IMR-90 (cell line): ENCODE results near the gene PCDH19. TPM values are rescaled to one million over a fixed set of nuclear protein-coding genes. Genes with fewer than 3 reads are reported as not detected.

Experiments used
- ATAC-seq: fragments of 200-7000 bp; cut with Tn5 transposase; 2 replicates; pipeline ENCODE4 v1.9.1; 2020; ENCODE audit warnings: low read depth, mild to moderate bottlenecking, moderate library complexity
- BruUV-seq: library from RNA; stranded (reverse); fragments of 400-500 nt; replicated peaks from 2 replicates; lab custom pipeline; 2021; lab: Mats Ljungman, UMichigan
- CTCF ChIA-PET: fragments of 300-600 bp; formaldehyde crosslinking; extraction: SDS; loops from one replicate; lab custom pipeline; 2021; ENCODE audit warnings: antibody characterized with exemption; lab: Yijun Ruan, JAX
- POLR2A ChIA-PET: fragments of 300-600 bp; sonication (Branson Sonifier 250); formaldehyde crosslinking; loops from one replicate; lab custom pipeline; 2022; ENCODE audit warnings: antibody characterized with exemption; ENCODE audit not compliant: unreplicated experiment; lab: Charles Lee
- DNase-seq: peaks from one replicate; pipeline ENCODE4 v3.0.0; 2013
- H2AFZ ChIP-seq: replicated peaks from 2 replicates; pipeline ENCODE3; 2013; ENCODE audit warnings: low read length, mild to moderate bottlenecking; ENCODE audit not compliant: poor library complexity
- H2AK5ac ChIP-seq: 2 replicates; pipeline ENCODE4 v1.6.1; 2013; ENCODE audit warnings: low read depth, low read length, inconsistent platforms
- H2AK9ac ChIP-seq: replicated peaks from 2 replicates; pipeline ENCODE3; 2013; ENCODE audit warnings: mild to moderate bottlenecking, low read depth, low read length, moderate library complexity; ENCODE audit not compliant: poor library complexity
- H2BK120ac ChIP-seq: 2 replicates; pipeline ENCODE4 v1.6.1; 2013; ENCODE audit warnings: low read depth, low read length, inconsistent platforms
- H2BK15ac ChIP-seq: 3 replicates; pipeline ENCODE4 v1.6.1; 2013; ENCODE audit warnings: low read depth, low read length, inconsistent platforms
- H2BK20ac ChIP-seq: 2 replicates; pipeline ENCODE4 v1.6.1; 2013; ENCODE audit warnings: low read depth, mild to moderate bottlenecking, inconsistent platforms, low read length, moderate library complexity
- H2BK5ac ChIP-seq: 2 replicates; pipeline ENCODE4 v1.6.1; 2013; ENCODE audit warnings: mild to moderate bottlenecking, low read depth, low read length, inconsistent platforms; ENCODE audit not compliant: poor library complexity, severe bottlenecking
- H3K14ac ChIP-seq: replicated peaks from 2 replicates; pipeline ENCODE4 v1.6.1; 2013; ENCODE audit warnings: low read depth, low read length, inconsistent platforms
- H3K18ac ChIP-seq: 2 replicates; pipeline ENCODE4 v1.6.1; 2013; ENCODE audit warnings: low read depth, low read length, control low read depth
- H3K23ac ChIP-seq: 2 replicates; pipeline ENCODE4 v1.6.1; 2013; ENCODE audit warnings: low read depth, low read length, inconsistent platforms
- H3K27ac ChIP-seq: 2 replicates; pipeline ENCODE4 v1.5.1; 2013; ENCODE audit warnings: mild to moderate bottlenecking, control low read depth, low read length; ENCODE audit not compliant: insufficient read depth
- H3K27me3 ChIP-seq: 2 replicates; pipeline ENCODE4 v1.6.1; 2013; ENCODE audit warnings: low read length; ENCODE audit not compliant: control insufficient read depth, insufficient read depth
- H3K36me3 ChIP-seq: 2 replicates; pipeline ENCODE4 v1.6.1; 2013; ENCODE audit warnings: low read length, mixed read lengths; ENCODE audit not compliant: control insufficient read depth, insufficient read depth
- H3K4ac ChIP-seq: 2 replicates; pipeline ENCODE4 v1.6.1; 2013; ENCODE audit warnings: low read depth, low read length, inconsistent platforms
- H3K4me1 ChIP-seq: 2 replicates; pipeline ENCODE4 v1.6.1; 2013; ENCODE audit warnings: low read length, mixed read lengths; ENCODE audit not compliant: control insufficient read depth, insufficient read depth
- H3K4me2 ChIP-seq: 2 replicates; pipeline ENCODE4 v1.6.1; 2013; ENCODE audit warnings: low read depth, mild to moderate bottlenecking, control low read depth, low read length, moderate library complexity
- H3K4me3 ChIP-seq: 2 replicates; pipeline ENCODE4 v1.5.1; 2013; ENCODE audit warnings: low read depth, mild to moderate bottlenecking, control low read depth, low read length, moderate library complexity; ENCODE audit not compliant: insufficient read depth
- H3K56ac ChIP-seq: 2 replicates; pipeline ENCODE4 v1.6.1; 2013; ENCODE audit warnings: low read length, inconsistent platforms; ENCODE audit not compliant: insufficient read depth; ENCODE audit errors: extremely low read depth
- H3K79me1 ChIP-seq, 2 experiments: 2 replicates each; pipeline ENCODE4 v1.6.1; 2013; ENCODE audit warnings: low read length in 2 of 2, inconsistent platforms in 1 of 2, low read depth in 1 of 2
- H3K9ac ChIP-seq: 2 replicates; pipeline ENCODE4 v1.6.1; 2013; ENCODE audit warnings: low read depth, low read length, control low read depth
- H3K9me1 ChIP-seq: 2 replicates; pipeline ENCODE4 v1.6.1; 2013; ENCODE audit warnings: low read length, inconsistent platforms; ENCODE audit not compliant: insufficient read depth
- H3K9me3 ChIP-seq: 2 replicates; pipeline ENCODE4 v1.6.1; 2013; ENCODE audit warnings: low read length; ENCODE audit not compliant: control insufficient read depth, insufficient read depth
- H4K20me1 ChIP-seq: 2 replicates; pipeline ENCODE4 v1.6.1; 2013; ENCODE audit warnings: low read length, inconsistent platforms; ENCODE audit not compliant: insufficient read depth
- H4K5ac ChIP-seq: 2 replicates; pipeline ENCODE4 v1.6.1; 2013; ENCODE audit warnings: mild to moderate bottlenecking, low read depth, low read length, control low read depth
- H4K8ac ChIP-seq, 2 experiments: 2 replicates each; pipeline ENCODE4 v1.6.1; 2013; ENCODE audit warnings: low read depth in 2 of 2, low read length in 2 of 2, control low read depth in 1 of 2, inconsistent platforms in 1 of 2
- H4K91ac ChIP-seq: 2 replicates; pipeline ENCODE4 v1.6.1; 2013; ENCODE audit warnings: low read depth, low read length, inconsistent platforms; ENCODE audit not compliant: insufficient read depth
- BHLHE40 ChIP-seq: fragments of 150-350 bp; IDR thresholded peaks from 2 replicates; pipeline ENCODE4 v1.6.1; 2016; ENCODE audit warnings: mild to moderate bottlenecking, low read depth, low read length
- MAZ ChIP-seq: IDR thresholded peaks from 2 replicates; pipeline ENCODE4 v1.6.1; 2012; ENCODE audit warnings: low read depth, mild to moderate bottlenecking, low read length, improper control_type of control experiment, moderate library complexity, borderline replicate concordance
- MXI1 ChIP-seq: IDR thresholded peaks from 2 replicates; pipeline ENCODE4 v1.6.1; 2012; ENCODE audit warnings: low read depth, mild to moderate bottlenecking, low read length, moderate library complexity, borderline replicate concordance
- POLR2A ChIP-seq: IDR thresholded peaks from 2 replicates; pipeline ENCODE4 v1.6.1; 2012; ENCODE audit warnings: mild to moderate bottlenecking, low read depth, low read length
- RFX5 ChIP-seq: IDR thresholded peaks from 2 replicates; pipeline ENCODE4 v1.8.0; 2012; ENCODE audit warnings: low read depth, mild to moderate bottlenecking, low read length, moderate library complexity
- dilution Hi-C: fragments of 300-500 bp; cut with HindIII; formaldehyde crosslinking; loops from one replicate; pipeline ENCODE4 v1.14.3; 2018; ENCODE audit warnings: low sequenced_read_pairs; ENCODE audit not compliant: unreplicated experiment
- in situ Hi-C: fragments of 300-500 bp; cut with MboI; formaldehyde crosslinking; loops from 3 replicates; pipeline ENCODE4 v1.14.3; 2019; ENCODE audit warnings: low sequenced_read_pairs, inconsistent platforms, mixed read lengths
- intact Hi-C: fragments of 100-400 bp; cut with micrococcal nuclease; formaldehyde crosslinking; loops from 2 replicates; pipeline ENCODE4 v1.10.0; 2022
- polyA plus RNA-seq, 3 experiments: library from polyadenylated mRNA; depleted of rRNA; stranded (reverse); fragments of >200 nt; gene quantifications; 2 replicates each; pipeline ENCODE4 v1.2.3, GENCODE V29; 2012; ENCODE audit warnings: low replicate concordance in 1 of 3
- total RNA-seq: library from RNA; depleted of rRNA; stranded (reverse); fragments of >200 nt; gene quantifications from 2 replicates; pipeline ENCODE4 v1.2.3, GENCODE V29; 2012
- TF ChIP-seq, protein P1 (sequence below): fragments of 150-350 bp; IDR thresholded peaks from 2 replicates; pipeline ENCODE4 v1.6.1; 2017; ENCODE audit warnings: mild to moderate bottlenecking, antibody characterized with exemption, low read length, low read depth

PCDH19 gene
- total and polyA plus RNA-seq, 2 of the 4 experiments (the other 2 are of a cell fraction): not detected

GRCh38 chrX:100405424-100405823 is 4.6 kb downstream of the PCDH19 start:
- ChIA-PET POLR2A (no interaction called here), CTCF (no interaction called here)
- H3K9me3 ChIP-seq: peaks cover 14% of the 10 kb centered on the region
- intact Hi-C loops: no loop called here
- H3K27ac ChIP-seq: no peak overlapping the region
- no peak overlapping the region for H3K4me3 ChIP-seq
- no peak overlapping the region for H4K91ac ChIP-seq
- H3K36me3 ChIP-seq: no peaks in the 10 kb centered on the region
- no peak overlapping the region for H4K5ac ChIP-seq
- no peaks in the 10 kb centered on the region for H3K4me1 ChIP-seq
- BruUV-seq: no TSS peak
- dilution Hi-C loops: no loop called here
- ATAC-seq (no peak), DNase-seq (no peak)
- TF ChIP-seq RFX5 (no peak), POLR2A (no peak), MAZ (no peak), MXI1 (no peak), BHLHE40 (no peak)
- TF ChIP-seq, protein P1, sequence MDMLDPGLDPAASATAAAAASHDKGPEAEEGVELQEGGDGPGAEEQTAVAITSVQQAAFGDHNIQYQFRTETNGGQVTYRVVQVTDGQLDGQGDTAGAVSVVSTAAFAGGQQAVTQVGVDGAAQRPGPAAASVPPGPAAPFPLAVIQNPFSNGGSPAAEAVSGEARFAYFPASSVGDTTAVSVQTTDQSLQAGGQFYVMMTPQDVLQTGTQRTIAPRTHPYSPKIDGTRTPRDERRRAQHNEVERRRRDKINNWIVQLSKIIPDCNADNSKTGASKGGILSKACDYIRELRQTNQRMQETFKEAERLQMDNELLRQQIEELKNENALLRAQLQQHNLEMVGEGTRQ: no peak
- no peak overlapping the region for H3K4me2 ChIP-seq
- no peak overlapping the region for H2AFZ ChIP-seq
- H3K9ac ChIP-seq: no peak overlapping the region
- H2BK15ac ChIP-seq: no peak overlapping the region
- no peak overlapping the region for H3K4ac ChIP-seq
- H2BK5ac ChIP-seq: no peak overlapping the region
- in situ Hi-C loops: no loop called here
- H2AK5ac ChIP-seq: no peak overlapping the region
- no peaks in the 10 kb centered on the region for H3K79me1 ChIP-seq
- H3K23ac ChIP-seq: no peak overlapping the region
- H3K9me1 ChIP-seq: no peaks in the 10 kb centered on the region
- no peak overlapping the region for H3K14ac ChIP-seq
- H2BK120ac ChIP-seq: no peak overlapping the region
- peaks cover 20% of the 10 kb centered on the region for H3K27me3 ChIP-seq
- no peak overlapping the region for H3K56ac ChIP-seq
- no peak overlapping the region for H4K8ac ChIP-seq
- H2BK20ac ChIP-seq: no peak overlapping the region
- H2AK9ac ChIP-seq: no peak overlapping the region
- H4K20me1 ChIP-seq: no peaks in the 10 kb centered on the region
- H3K18ac ChIP-seq: no peak overlapping the region
